ENCODE data around the gene DUSP10. TPM values are rescaled to one million over a fixed set of nuclear protein-coding genes. Genes with fewer than 3 reads are reported as not detected.

Gene DUSP10
- total RNA-seq, 1 experiment from 2014 or later, result 1.7 TPM

- TF ChIP-seq MAX (IDR thresholded peaks at IDR 0.05), result no peak
- no peak for TF ChIP-seq RAD21 (IDR thresholded peaks at IDR 0.05; ENCODE audit: low read depth)
- no peak for TF ChIP-seq POLR2AphosphoS5 (IDR thresholded peaks at IDR 0.05; ENCODE audit: low read depth, low read length)
- TF ChIP-seq EGR1 (IDR thresholded peaks at IDR 0.05; ENCODE audit: low read depth), result no peak
- TF ChIP-seq CTCF (IDR thresholded peaks at IDR 0.05 in 2 of 3, conservative IDR thresholded peaks at IDR 0.05 in 1 of 3; ENCODE audit: borderline replicate concordance in 1 of 3, insufficient read depth in 1 of 3, low read depth in 2 of 3, low read length in 2 of 3), result no peak
Measured at GRCh38 chr1:221669441-221669840, 72.4 kb downstream of the DUSP10 start (continued).

GRCh38 chr1:221667504-221667903, 74.4 kb downstream of the DUSP10 start:
- Histone ChIP-seq H3K36me3 (ENCODE audit: control insufficient read depth in 1 of 2, insufficient read depth in 2 of 2, low read length in 2 of 2) (no peaks in the 10 kb centered on the region), H3K9me3 (ENCODE audit: control insufficient read depth in 1 of 2, insufficient read depth in 1 of 2, low read depth in 1 of 2, low read length in 2 of 2) (no peaks in the 10 kb centered on the region), H3K4me3 (replicated peaks in 1 of 2; ENCODE audit: low read depth in 1 of 2, low read length in 2 of 2) (no peak overlapping the region), H3K4me1 (ENCODE audit: control insufficient read depth in 1 of 2, insufficient read depth in 2 of 2, low read length in 2 of 2) (peaks cover 0 to 4% of the 10 kb centered on the region in 2 experiments; a peak in 1 of 4 replicates), H3K79me2 (ENCODE audit: insufficient read depth, low read length) (no peaks in the 10 kb centered on the region), H2AFZ (ENCODE audit: low read depth, low read length, poor library complexity, severe bottlenecking) (no peak overlapping the region), H4K20me1 (ENCODE audit: insufficient read depth) (no peaks in the 10 kb centered on the region), H3K4me2 (ENCODE audit: low read length) (no peak overlapping the region; the same call in 1 of the 2 replicates), H3K9ac (ENCODE audit: low read length) (no peak overlapping the region), H3K9me2 (ENCODE audit: insufficient read depth) (no peaks in the 10 kb centered on the region), H3K27me3 (ENCODE audit: insufficient read depth, low read length) (no peaks in the 10 kb centered on the region), H3K27ac (ENCODE audit: low read depth, low read length) (no peak overlapping the region)
- ChIA-PET POLR2A (no interaction called here), CTCF (no interaction called here), RAD21 (ENCODE audit: low non-redundant PET in 1 of 2, low total read pairs in 2 of 2, uncharacterized antibody in 2 of 2, unreplicated experiment in 2 of 2) (no interaction called here)
- BruUV-seq (replicated peaks), result no TSS peak
- intact Hi-C loops (cut with micrococcal nuclease), result no loop called here
- no peak for ATAC-seq
- TF ChIP-seq ZFX (IDR thresholded peaks at IDR 0.05) (no peak), CEBPB (IDR thresholded peaks at IDR 0.05; ENCODE audit: low read depth) (peak; percentile 60; the same call in 1 of the 2 replicates), ELF1 (IDR thresholded peaks at IDR 0.05; ENCODE audit: borderline replicate concordance, low read depth) (no peak), REST (IDR thresholded peaks at IDR 0.05; ENCODE audit: low read depth) (no peak), FOSL1 (IDR thresholded peaks at IDR 0.05; ENCODE audit: low read depth) (peak; percentile 14; the same call in 1 of the 2 replicates)
- DNase-seq (ENCODE audit: low read depth, low spot score), result peak; percentile 3

Data from HCT116 (cell line).